ENCODE measurements around the gene GPR27.

The GPR27 gene

DNA sequence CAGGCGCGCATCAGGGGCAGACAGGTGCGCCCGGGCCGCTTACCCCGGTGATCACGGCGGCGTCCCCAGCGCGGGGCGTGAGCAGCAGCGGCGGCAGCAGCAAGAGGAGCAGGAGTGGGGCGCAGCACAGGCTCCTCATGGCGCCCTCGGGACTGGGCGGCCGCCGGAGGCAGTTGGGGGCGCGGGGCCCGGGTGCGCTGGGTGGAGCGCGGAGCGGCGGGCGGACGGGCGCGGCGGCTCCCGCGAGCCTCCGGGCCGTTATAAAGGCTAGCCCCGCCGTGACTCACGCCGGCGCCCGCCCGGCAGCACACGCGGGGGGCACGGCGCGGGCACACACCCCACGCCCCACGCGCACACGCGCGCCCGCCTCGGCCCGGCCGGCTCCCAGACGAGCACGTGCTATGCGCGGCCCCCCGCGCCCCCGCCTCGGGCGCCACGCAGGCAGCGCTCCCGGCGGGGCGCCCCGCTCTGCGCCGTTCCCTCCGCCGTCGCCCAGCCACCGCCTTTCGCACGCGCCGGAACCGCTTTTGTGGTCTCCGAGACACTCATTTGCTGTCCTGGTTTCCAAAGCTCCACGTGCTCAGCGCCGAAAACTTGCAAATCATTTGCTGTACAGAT lies 31.4 kb downstream of the GPR27 start, which contains the start of gene PROK2:
Gene PROK2, minus strand, starts transcription at position 235 of the 618 bp plus-strand sequence. Its CDS starts 96 bp downstream, at position 139.
- Histone ChIP-seq H2AFZ (ENCODE audit: low read length) (no peak within 1 kb of the TSS), H4K20me1 (ENCODE audit: insufficient read depth, low read length, poor library complexity, severe bottlenecking) (no peaks in the 10 kb centered on the region), H3K36me3 (ENCODE audit: insufficient read depth, low read length) (no peaks in the 10 kb centered on the region), H3K79me2 (ENCODE audit: insufficient read depth, low read length) (no peaks in the 10 kb centered on the region), H3K9me2 (replicated peaks; ENCODE audit: low read depth, low read length) (no peaks in the 10 kb centered on the region), H3K4me2 (ENCODE audit: low read depth, low read length, poor library complexity, severe bottlenecking) (no peak within 1 kb of the TSS), H3K27me3 (ENCODE audit: insufficient read depth, low read length, poor library complexity, severe bottlenecking) (peaks cover 69% of the 10 kb centered on the region), H3K4me3 (ENCODE audit: low read length, poor library complexity, severe bottlenecking) (no peak within 1 kb of the TSS), H3K9me3 (ENCODE audit: insufficient read depth, low read depth, low read length) (no peaks in the 10 kb centered on the region), H3F3A (ENCODE audit: low read depth) (no peaks in the 10 kb centered on the region), H3K9ac (ENCODE audit: low read depth, low read length, poor library complexity, severe bottlenecking) (no peak within 1 kb of the TSS), H3K4me1 (ENCODE audit: insufficient read depth, low read length, poor library complexity, severe bottlenecking) (peaks cover 8% of the 10 kb centered on the region)
- TF ChIP-seq, protein P1, sequence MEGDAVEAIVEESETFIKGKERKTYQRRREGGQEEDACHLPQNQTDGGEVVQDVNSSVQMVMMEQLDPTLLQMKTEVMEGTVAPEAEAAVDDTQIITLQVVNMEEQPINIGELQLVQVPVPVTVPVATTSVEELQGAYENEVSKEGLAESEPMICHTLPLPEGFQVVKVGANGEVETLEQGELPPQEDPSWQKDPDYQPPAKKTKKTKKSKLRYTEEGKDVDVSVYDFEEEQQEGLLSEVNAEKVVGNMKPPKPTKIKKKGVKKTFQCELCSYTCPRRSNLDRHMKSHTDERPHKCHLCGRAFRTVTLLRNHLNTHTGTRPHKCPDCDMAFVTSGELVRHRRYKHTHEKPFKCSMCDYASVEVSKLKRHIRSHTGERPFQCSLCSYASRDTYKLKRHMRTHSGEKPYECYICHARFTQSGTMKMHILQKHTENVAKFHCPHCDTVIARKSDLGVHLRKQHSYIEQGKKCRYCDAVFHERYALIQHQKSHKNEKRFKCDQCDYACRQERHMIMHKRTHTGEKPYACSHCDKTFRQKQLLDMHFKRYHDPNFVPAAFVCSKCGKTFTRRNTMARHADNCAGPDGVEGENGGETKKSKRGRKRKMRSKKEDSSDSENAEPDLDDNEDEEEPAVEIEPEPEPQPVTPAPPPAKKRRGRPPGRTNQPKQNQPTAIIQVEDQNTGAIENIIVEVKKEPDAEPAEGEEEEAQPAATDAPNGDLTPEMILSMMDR (conservative IDR thresholded peaks at IDR 0.05; ENCODE audit: low read length): no peak
- TF ChIP-seq EZH2phosphoT487 (IDR thresholded peaks at IDR 0.05; ENCODE audit: borderline replicate concordance): no peak

DNA sequence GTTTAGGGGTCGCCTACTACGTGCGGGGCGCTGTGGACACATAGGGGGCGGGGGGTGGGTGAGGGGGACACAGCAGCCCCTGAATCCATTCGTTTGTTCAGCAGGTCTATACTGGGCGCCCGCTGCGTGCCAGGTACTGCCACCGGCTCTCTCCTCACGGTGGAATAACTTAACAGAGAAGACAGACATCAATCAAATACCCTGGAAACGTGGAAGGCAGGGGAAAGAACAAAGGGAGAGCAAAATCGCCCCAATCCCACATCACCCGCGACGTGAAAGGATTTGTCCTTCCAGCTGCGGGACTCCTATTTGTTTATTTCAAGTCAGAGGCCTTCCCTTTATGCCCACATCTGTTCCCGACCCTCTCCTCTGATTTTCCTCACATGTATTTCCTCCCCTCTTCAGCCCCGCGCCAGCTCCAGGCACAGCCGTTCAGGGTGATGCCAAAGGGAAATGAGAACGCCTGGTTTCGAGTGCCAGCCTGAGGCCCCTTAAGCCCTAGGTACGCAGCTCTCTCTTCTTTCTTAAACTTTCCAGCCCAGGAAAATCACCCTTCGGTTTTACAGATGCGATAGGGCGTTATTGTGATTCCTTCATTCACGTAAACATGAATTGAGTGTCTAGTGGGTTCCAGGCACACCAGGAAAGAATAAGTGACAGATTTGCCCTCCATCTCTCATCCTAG lies 32.0 kb downstream of the GPR27 start:
- Histone ChIP-seq H3K4me1 (ENCODE audit: insufficient read depth, low read length, poor library complexity, severe bottlenecking) (peaks cover 2% of the 10 kb centered on the region), H3K4me3 (ENCODE audit: low read length, poor library complexity, severe bottlenecking) (no peak overlapping the region), H3K79me2 (ENCODE audit: insufficient read depth, low read length) (no peaks in the 10 kb centered on the region), H2AFZ (ENCODE audit: low read length) (no peak overlapping the region), H3K27me3 (ENCODE audit: insufficient read depth, low read length, poor library complexity, severe bottlenecking) (peaks cover 68% of the 10 kb centered on the region), H3K4me2 (ENCODE audit: low read depth, low read length, poor library complexity, severe bottlenecking) (no peak overlapping the region), H3K9ac (ENCODE audit: low read depth, low read length, poor library complexity, severe bottlenecking) (no peak overlapping the region), H4K20me1 (ENCODE audit: insufficient read depth, low read length, poor library complexity, severe bottlenecking) (no peaks in the 10 kb centered on the region), H3K9me2 (replicated peaks; ENCODE audit: low read depth, low read length) (no peaks in the 10 kb centered on the region), H3F3A (ENCODE audit: low read depth) (no peaks in the 10 kb centered on the region), H3K9me3 (ENCODE audit: insufficient read depth, low read depth, low read length) (no peaks in the 10 kb centered on the region), H3K36me3 (ENCODE audit: insufficient read depth, low read length) (no peaks in the 10 kb centered on the region)
- TF ChIP-seq, protein P1 (conservative IDR thresholded peaks at IDR 0.05; ENCODE audit: low read length): no peak
- no peak for TF ChIP-seq EZH2phosphoT487 (IDR thresholded peaks at IDR 0.05; ENCODE audit: borderline replicate concordance)

DNA sequence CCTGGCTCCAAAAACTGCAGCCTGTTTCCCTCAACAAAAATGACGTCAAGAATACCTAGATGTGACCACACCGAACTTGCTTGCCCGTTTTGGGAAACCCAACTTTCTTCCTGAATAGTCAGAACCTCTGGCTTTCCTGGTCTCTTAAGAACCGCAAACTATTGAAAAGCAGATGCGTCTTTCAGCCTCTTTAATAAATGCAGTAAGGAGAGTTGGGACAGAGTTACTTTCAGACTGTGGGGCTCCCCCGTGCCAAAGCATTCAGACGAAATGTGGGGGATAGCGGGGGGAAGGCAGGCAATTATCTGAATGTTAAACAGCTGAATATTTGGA lies 32.5 kb downstream of the GPR27 start:
- H3K4me1 ChIP-seq (ENCODE audit: insufficient read depth, low read length, poor library complexity, severe bottlenecking): no peaks in the 10 kb centered on the region
- no peaks in the 10 kb centered on the region for H3F3A ChIP-seq (ENCODE audit: low read depth)
- no peaks in the 10 kb centered on the region for H3K9me3 ChIP-seq (ENCODE audit: insufficient read depth, low read depth, low read length)
- no peaks in the 10 kb centered on the region for H4K20me1 ChIP-seq (ENCODE audit: insufficient read depth, low read length, poor library complexity, severe bottlenecking)
- no peak for TF ChIP-seq EZH2phosphoT487 (IDR thresholded peaks at IDR 0.05; ENCODE audit: borderline replicate concordance)
- TF ChIP-seq, protein P1 (conservative IDR thresholded peaks at IDR 0.05; ENCODE audit: low read length): no peak
- no peaks in the 10 kb centered on the region for H3K79me2 ChIP-seq (ENCODE audit: insufficient read depth, low read length)
- H3K27me3 ChIP-seq (ENCODE audit: insufficient read depth, low read length, poor library complexity, severe bottlenecking): peaks cover 68% of the 10 kb centered on the region
- H3K9ac ChIP-seq (ENCODE audit: low read depth, low read length, poor library complexity, severe bottlenecking): no peak overlapping the region
- H3K36me3 ChIP-seq (ENCODE audit: insufficient read depth, low read length): no peaks in the 10 kb centered on the region
- H3K4me3 ChIP-seq (ENCODE audit: low read length, poor library complexity, severe bottlenecking): no peak overlapping the region
- no peaks in the 10 kb centered on the region for H3K9me2 ChIP-seq (replicated peaks; ENCODE audit: low read depth, low read length)
- H3K4me2 ChIP-seq (ENCODE audit: low read depth, low read length, poor library complexity, severe bottlenecking): no peak overlapping the region
- H2AFZ ChIP-seq (ENCODE audit: low read length): no peak overlapping the region
